Measurements from ENCODE around the gene CCDC87.

DNA sequence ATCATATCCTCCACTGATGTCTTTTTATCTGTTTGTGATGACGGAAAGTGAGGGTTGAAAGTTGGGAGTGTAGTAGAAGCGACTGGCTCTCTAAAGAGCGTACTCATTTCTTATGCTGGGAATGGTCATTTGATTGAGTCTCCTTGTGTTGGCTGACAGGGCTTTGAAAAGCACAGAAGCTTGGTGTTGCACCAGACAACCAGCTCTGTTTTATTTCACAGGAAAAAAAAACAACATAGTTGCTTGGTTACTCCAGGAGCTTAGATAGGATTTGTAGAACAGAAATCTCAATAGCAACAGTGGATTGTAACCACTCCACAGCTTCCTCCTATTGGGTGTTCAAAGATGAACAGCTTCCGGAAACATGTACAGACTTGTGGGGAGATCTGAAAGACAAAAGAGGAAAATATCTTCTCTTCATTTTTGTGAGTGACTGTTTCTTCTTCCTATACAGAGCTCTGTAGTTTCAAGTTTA is 26.3 kb upstream of the CCDC87 start:
- no peak for TF ChIP-seq EZH2 (IDR thresholded peaks at IDR 0.05; ENCODE audit: borderline replicate concordance, low read depth, low read length, severe bottlenecking)
- TF ChIP-seq, protein P1, sequence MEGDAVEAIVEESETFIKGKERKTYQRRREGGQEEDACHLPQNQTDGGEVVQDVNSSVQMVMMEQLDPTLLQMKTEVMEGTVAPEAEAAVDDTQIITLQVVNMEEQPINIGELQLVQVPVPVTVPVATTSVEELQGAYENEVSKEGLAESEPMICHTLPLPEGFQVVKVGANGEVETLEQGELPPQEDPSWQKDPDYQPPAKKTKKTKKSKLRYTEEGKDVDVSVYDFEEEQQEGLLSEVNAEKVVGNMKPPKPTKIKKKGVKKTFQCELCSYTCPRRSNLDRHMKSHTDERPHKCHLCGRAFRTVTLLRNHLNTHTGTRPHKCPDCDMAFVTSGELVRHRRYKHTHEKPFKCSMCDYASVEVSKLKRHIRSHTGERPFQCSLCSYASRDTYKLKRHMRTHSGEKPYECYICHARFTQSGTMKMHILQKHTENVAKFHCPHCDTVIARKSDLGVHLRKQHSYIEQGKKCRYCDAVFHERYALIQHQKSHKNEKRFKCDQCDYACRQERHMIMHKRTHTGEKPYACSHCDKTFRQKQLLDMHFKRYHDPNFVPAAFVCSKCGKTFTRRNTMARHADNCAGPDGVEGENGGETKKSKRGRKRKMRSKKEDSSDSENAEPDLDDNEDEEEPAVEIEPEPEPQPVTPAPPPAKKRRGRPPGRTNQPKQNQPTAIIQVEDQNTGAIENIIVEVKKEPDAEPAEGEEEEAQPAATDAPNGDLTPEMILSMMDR (IDR thresholded peaks at IDR 0.05; ENCODE audit: borderline replicate concordance, extremely low read depth, low read length, poor library complexity, severe bottlenecking), result no peak

Data from DND-41 (cell line).